K562 (cell line): ENCODE results near the gene CATSPER1. TPM values are rescaled to one million over a fixed set of nuclear protein-coding genes. Genes with fewer than 3 reads are reported as not detected.
A peak's percentile ranks its signal among the peaks of the same experiment; 100 is the strongest.

Source experiments
- ATAC-seq: fragments of 200-7000 bp; cut with Tn5 transposase; 3 replicates; pipeline ENCODE4 v1.9.1; 2020; ENCODE audit warnings: moderate library complexity
- BruUV-seq: library from RNA; stranded (reverse); fragments of 400-500 nt; replicated peaks from 2 replicates; lab custom pipeline; 2021; lab: Mats Ljungman, UMichigan
- CTCF ChIA-PET: fragments of 300-600 bp; formaldehyde crosslinking; extraction: SDS; loops from one replicate; lab custom pipeline; 2021; ENCODE audit warnings: low intra/inter-chr PET ratio; lab: Yijun Ruan, JAX
- POLR2A ChIA-PET: fragments of 300-600, 350-650 bp; sonication (Branson Sonifier 250); formaldehyde crosslinking; extraction: SDS; loops from one replicate; lab custom pipeline; 2021; ENCODE audit warnings: antibody characterized with exemption, inconsistent platforms; lab: Yijun Ruan, JAX
- DNase-seq, 4 experiments: peaks; one replicate each; pipeline versions ENCODE4 v3.0.0 to v3.0.0-alpha.2; 2011 to 2018; ENCODE audit warnings: low spot score in 3 of 4, mixed read lengths in 3 of 4; ENCODE audit errors: extremely low read depth in 1 of 4
- FAIRE-seq: peaks from 2 replicates; lab custom pipeline; 2011; peaks lifted over from hg19 to GRCh38; lab: Jason Lieb, UNC
- H2AFZ ChIP-seq: 2 replicates; pipeline ENCODE4 v1.6.0; 2011; ENCODE audit warnings: low read depth, low read length, control low read depth, inconsistent platforms
- H3K27ac ChIP-seq: fragments of 200-600 bp; 3 replicates; pipeline ENCODE4 v1.8.0; 2011; ENCODE audit warnings: low read depth, mild to moderate bottlenecking, control low read depth, inconsistent platforms, low read length, moderate library complexity, mixed read lengths; ENCODE audit errors: extremely low read depth
- H3K27me3 ChIP-seq, 2 experiments: fragments of 300-600 bp in 1 of 2; 2 replicates in 1 of 2; 3 replicates in 1 of 2; pipeline versions ENCODE4 v1.6.0 to v1.8.0; 2011; ENCODE audit warnings: inconsistent platforms in 2 of 2, low read length in 2 of 2, mild to moderate bottlenecking in 1 of 2, mixed read lengths in 1 of 2, moderate library complexity in 1 of 2; ENCODE audit not compliant: control insufficient read depth in 2 of 2, insufficient read depth in 2 of 2
- H3K36me3 ChIP-seq: fragments of 300-600 bp; 3 replicates; pipeline ENCODE4 v1.8.0; 2011; ENCODE audit warnings: mild to moderate bottlenecking, low read length, inconsistent platforms; ENCODE audit not compliant: control insufficient read depth, insufficient read depth
- H3K4me1 ChIP-seq, 2 experiments: fragments of 200-600 bp in 1 of 2; replicated peaks in 1 of 2; 2 replicates in 1 of 2; 3 replicates in 1 of 2; pipeline versions ENCODE4 v1.5.1 to v1.8.0; 2011; ENCODE audit warnings: inconsistent platforms in 2 of 2, low read length in 2 of 2, mild to moderate bottlenecking in 1 of 2, mixed read lengths in 1 of 2, moderate library complexity in 1 of 2; ENCODE audit not compliant: control insufficient read depth in 2 of 2, insufficient read depth in 2 of 2
- H3K4me2 ChIP-seq: 2 replicates; pipeline ENCODE4 v1.6.1; 2011; ENCODE audit warnings: low read length, control low read depth, inconsistent platforms, mixed read lengths; ENCODE audit not compliant: insufficient read depth
- H3K4me3 ChIP-seq: fragments of 200-600 bp; sonication (generic), shearing (Covaris generic); 2 replicates; pipeline ENCODE4 v1.5.1; 2016; ENCODE audit warnings: control low read depth, inconsistent platforms
- H3K79me2 ChIP-seq: fragments of 200-600 bp; 3 replicates; pipeline ENCODE4 v1.8.0; 2011; ENCODE audit warnings: low read length, inconsistent platforms; ENCODE audit not compliant: control insufficient read depth, insufficient read depth
- H3K9ac ChIP-seq, 2 experiments: 2 replicates each; pipeline versions ENCODE4 v1.6.0 to v1.6.1; 2011; ENCODE audit warnings: low read depth in 2 of 2, low read length in 2 of 2, control low read depth in 1 of 2, inconsistent platforms in 1 of 2, mild to moderate bottlenecking in 1 of 2, mixed read lengths in 1 of 2; ENCODE audit not compliant: insufficient read depth in 1 of 2
- H3K9me1 ChIP-seq: one replicate; pipeline ENCODE4 v1.6.0; 2011; ENCODE audit warnings: inconsistent platforms, mild to moderate bottlenecking, low read length, moderate library complexity; ENCODE audit not compliant: control insufficient read depth, insufficient read depth
- H3K9me3 ChIP-seq: replicated peaks from 2 replicates; pipeline ENCODE4 v1.5.1; 2011; ENCODE audit warnings: low read depth, low read length, inconsistent platforms; ENCODE audit not compliant: control insufficient read depth, insufficient read depth
- H4K20me1 ChIP-seq: replicated peaks from 2 replicates; pipeline ENCODE4 v1.6.1; 2011; ENCODE audit warnings: low read length, inconsistent platforms, mixed read lengths; ENCODE audit not compliant: control insufficient read depth, insufficient read depth
- DDX20 ChIP-seq: fragments of 450-650 bp; IDR thresholded peaks from 2 replicates; pipeline ENCODE4 v1.6.1; 2016; ENCODE audit warnings: missing genetic modification characterization, low read depth, mild to moderate bottlenecking, missing compliant biosample characterization, moderate library complexity
- GABPA ChIP-seq: fragments of 200-800 bp; sonication (Bioruptor generic); conservative IDR thresholded peaks from 2 replicates; pipeline ENCODE4 v1.6.1; 2016; ENCODE audit warnings: low read depth, missing genetic modification characterization, missing compliant biosample characterization
- GTF3C2 ChIP-seq: IDR thresholded peaks from 3 replicates; pipeline ENCODE4 v1.6.1; 2011; ENCODE audit warnings: borderline replicate concordance, mild to moderate bottlenecking, moderate library complexity; ENCODE audit not compliant: insufficient read length; ENCODE audit errors: extremely low read depth
- L3MBTL2 ChIP-seq: fragments of 450-650 bp; IDR thresholded peaks from 2 replicates; pipeline ENCODE4 v1.6.1; 2016; ENCODE audit warnings: mild to moderate bottlenecking, moderate library complexity
- NCOA1 ChIP-seq: fragments of 450-650 bp; IDR thresholded peaks from 2 replicates; pipeline ENCODE4 v1.6.1; 2016; ENCODE audit warnings: low read depth
- PHF20 ChIP-seq: fragments of 450-650 bp; IDR thresholded peaks from 2 replicates; pipeline ENCODE4 v1.6.1; 2018; ENCODE audit not compliant: partially characterized antibody
- PHF8 ChIP-seq: fragments of 200-600 bp; sonication (generic); IDR thresholded peaks from 2 replicates; pipeline ENCODE4 v1.6.1; 2012; ENCODE audit warnings: mixed run types, mild to moderate bottlenecking, inconsistent platforms, low read length, moderate library complexity, borderline replicate concordance
- PYGO2 ChIP-seq: fragments of 450-650 bp; IDR thresholded peaks from 2 replicates; pipeline ENCODE4 v1.6.1; 2016; ENCODE audit warnings: mild to moderate bottlenecking, missing genetic modification characterization, moderate library complexity, missing compliant biosample characterization
- RBM25 ChIP-seq: fragments of 200-400 bp; formaldehyde crosslinking; IDR thresholded peaks from 2 replicates; pipeline ENCODE4 v1.6.1; 2018; ENCODE audit warnings: low read length, low read depth, moderate library complexity; ENCODE audit not compliant: severe bottlenecking
- TFAM ChIP-seq: fragments of 250-450 bp; sonication (Bioruptor Pico); conservative IDR thresholded peaks from 2 replicates; pipeline ENCODE4 v1.5.0; 2021; ENCODE audit warnings: mild to moderate bottlenecking, moderate library complexity
- ZBTB1 ChIP-seq: sonication (generic); formaldehyde crosslinking; IDR thresholded peaks from 2 replicates; pipeline ENCODE4 v1.8.1; 2023; ENCODE audit warnings: missing genetic modification reagents, low read depth, mild to moderate bottlenecking, borderline replicate concordance
- ZNF121 ChIP-seq: sonication (generic); formaldehyde crosslinking; conservative IDR thresholded peaks from 2 replicates; pipeline ENCODE4 v1.8.0; 2022; ENCODE audit warnings: missing genetic modification reagents
- ZNF197 ChIP-seq: fragments of 200-800 bp; sonication (Bioruptor generic); IDR thresholded peaks from 2 replicates; pipeline ENCODE4 v1.6.1; 2016; ENCODE audit warnings: low read depth, missing genetic modification characterization, missing compliant biosample characterization
- ZNF561 ChIP-seq: fragments of 450-650 bp; formaldehyde crosslinking; conservative IDR thresholded peaks from 2 replicates; pipeline ENCODE4 v1.4.0; 2020; ENCODE audit warnings: mild to moderate bottlenecking, moderate library complexity
- WGBS: fragments of 100-300 bp; shearing (Covaris generic); methylation state at CpG from one replicate; pipeline ENCODE4 v1.1.6; 2016; ENCODE audit warnings: low coverage, mixed read lengths; ENCODE audit not compliant: insufficient coverage; ENCODE audit errors: missing lambda C conversion rate; 5-methylcytosine and 5-hydroxymethylcytosine counted together
- in situ Hi-C: fragments of 300-500 bp; cut with MboI; formaldehyde crosslinking; loops from 4 replicates; pipeline ENCODE4 v1.15.0; 2018; ENCODE audit warnings: inconsistent platforms, mixed read lengths
- intact Hi-C: fragments of 100-400 bp; cut with micrococcal nuclease; formaldehyde crosslinking; loops from 2 replicates; pipeline ENCODE4 v1.14.2; 2022
- polyA plus RNA-seq, 8 experiments: library from polyadenylated mRNA; depleted of rRNA in 4 of 8; stranded (reverse) in 5 of 8; unstranded in 3 of 8; fragments of >200 nt; fragmentation: Nextera tagmentation in 2 of 8; fragmentation: Illumina TruSeq in 1 of 8; extraction: Ambion mirVana in 2 of 8; extraction: Trizol in 1 of 8; gene quantifications; 2 replicates each; pipeline versions ENCODE4 v1.2.1 to v1.2.3, GENCODE V29; 2011 to 2014; ENCODE audit warnings: inconsistent platforms in 1 of 8, missing spikeins in 1 of 8
- total RNA-seq, 7 experiments: library from RNA; depleted of rRNA in 6 of 7; stranded (reverse); fragments of >200 nt in 6 of 7; fragmentation: Illumina TruSeq in 2 of 7; extraction: Trizol in 2 of 7; gene quantifications; 2 replicates each; pipeline versions ENCODE4 v1.2.1 to v1.2.3, GENCODE V29; 2011 to 2021; ENCODE audit warnings: low replicate concordance in 1 of 7

Gene CATSPER1
- total and polyA plus RNA-seq, 9 of the 15 experiments (the other 6 are each of a cell fraction or from before 2014, with no cell fraction given): 0.21 to 3.3 (median 0.76) TPM

- peaks cover 51% of the 10 kb centered on the region for H3K79me2 ChIP-seq
- H3K9me3 ChIP-seq: no peaks in the 10 kb centered on the region
- no peak overlapping the region for H3K4me2 ChIP-seq
- H3K9ac ChIP-seq: no peak overlapping the region
- no peak for TF ChIP-seq ZNF197 (CRISPR knock-in tag)
- peak; percentile 77 for TF ChIP-seq ZNF121
- H3K36me3 ChIP-seq: peaks cover 23% of the 10 kb centered on the region; the same call in 1 of the 3 replicates
- CTCF ChIA-PET: no interaction called here
- intact Hi-C loops (no loop called here), in situ Hi-C loops (no loop called here)
- FAIRE-seq (no peak), DNase-seq (no peak), ATAC-seq (no peak)
- H3K4me3 ChIP-seq: no peak overlapping the region
- no peaks in the 10 kb centered on the region for H3K9me1 ChIP-seq
- BruUV-seq: no TSS peak
- peaks cover 3% of the 10 kb centered on the region; the same call in 1 of the 2 replicates for H4K20me1 ChIP-seq
- POLR2A ChIA-PET: no interaction called here
- no peaks in the 10 kb centered on the region for H3K27me3 ChIP-seq
- H3K4me1 ChIP-seq: peaks cover 15 to 16% of the 10 kb centered on the region in 2 experiments
- H2AFZ ChIP-seq: no peak overlapping the region
- 82% methylated on average over 4 of the region's 4 CpGs for WGBS
- no peak overlapping the region for H3K27ac ChIP-seq
Measured at GRCh38 chr11:66075273-66075672, 49.0 kb upstream of the CATSPER1 start.

- POLR2A ChIA-PET: interaction anchor here (1.1 to 1.3 kb wide), 3 partner anchors 11 to 51 kb away, joined by 3 to 4 read pairs (median 3); no protein-coding TSS in a partner anchor
- Histone ChIP-seq H4K20me1 (no peaks in the 10 kb centered on the region; the same call in 1 of the 2 replicates), H3K9me1 (no peaks in the 10 kb centered on the region), H3K36me3 (peaks cover 31% of the 10 kb centered on the region), H3K79me2 (peaks cover 41% of the 10 kb centered on the region), H2AFZ (no peak overlapping the region), H3K9ac (no peak overlapping the region), H3K9me3 (no peaks in the 10 kb centered on the region), H3K4me3 (no peak overlapping the region), H3K27me3 (no peaks in the 10 kb centered on the region), H3K27ac (no peak overlapping the region), H3K4me2 (no peak overlapping the region), H3K4me1 (peaks cover 15 to 23% of the 10 kb centered on the region in 2 experiments)
- DNase-seq: no peak
- no peak for FAIRE-seq
- 100% methylated on average over 1 of the region's 1 CpG for WGBS
- CTCF ChIA-PET: no interaction called here
- no peak for ATAC-seq
- BruUV-seq: no TSS peak
- intact Hi-C loops: no loop called here
- in situ Hi-C loops: no loop called here
- TF ChIP-seq ZNF561 (CRISPR knock-in tag): no peak
- no peak for TF ChIP-seq DDX20
- TF ChIP-seq PHF8: no peak
- TF ChIP-seq GABPA (tag): no peak
- TF ChIP-seq RBM25: peak; percentile 36
- no peak for TF ChIP-seq PHF20
- peak; percentile 78 for TF ChIP-seq ZNF121
- TF ChIP-seq PYGO2 (tag): no peak
- no peak for TF ChIP-seq ZBTB1 (CRISPR knock-in tag)
- no peak for TF ChIP-seq L3MBTL2
- no peak for TF ChIP-seq NCOA1
- no peak for TF ChIP-seq TFAM (CRISPR knock-in tag)
- no peak for TF ChIP-seq GTF3C2
Measured at GRCh38 chr11:66073669-66074068, 47.4 kb upstream of the CATSPER1 start.
